A673 (cell line): ENCODE results near the gene GPC6. TPM values are rescaled to one million over a fixed set of nuclear protein-coding genes. Genes with fewer than 3 reads are reported as not detected.

Experiments
- BruUV-seq: library from RNA; stranded (reverse); fragments of 400-500 nt; replicated peaks from 2 replicates; lab custom pipeline; 2021; lab: Mats Ljungman, UMichigan
- CTCF ChIA-PET: fragments of 300-600 bp; sonication (Branson Sonifier 250); formaldehyde crosslinking; loops from one replicate; lab custom pipeline; 2022; ENCODE audit warnings: antibody characterized with exemption; lab: Charles Lee
- POLR2A ChIA-PET: fragments of 300-600 bp; sonication (Branson Sonifier 250); formaldehyde crosslinking; loops from one replicate; lab custom pipeline; 2022; ENCODE audit warnings: antibody characterized with exemption; ENCODE audit not compliant: low non-redundant PET; lab: Charles Lee
- DNase-seq: peaks from one replicate; pipeline ENCODE4 v3.0.0-alpha.2; 2015; ENCODE audit warnings: low spot score
- H3K27ac ChIP-seq: fragments of 200-600 bp; sonication (generic); 2 replicates; pipeline ENCODE4 v1.5.1; 2016; ENCODE audit warnings: mixed run types, low read depth, mild to moderate bottlenecking, mixed read lengths, antibody characterized with exemption, low read length; ENCODE audit not compliant: poor library complexity, severe bottlenecking
- H3K27me3 ChIP-seq: fragments of 200-600 bp; sonication (generic); replicated peaks from 2 replicates; pipeline ENCODE4 v1.6.1; 2017; ENCODE audit warnings: mixed run types, low read depth, mild to moderate bottlenecking, mixed read lengths, antibody characterized with exemption, low read length; ENCODE audit not compliant: insufficient read depth, poor library complexity
- H3K36me3 ChIP-seq: fragments of 200-600 bp; sonication (generic); 2 replicates; pipeline ENCODE4 v1.6.1; 2016; ENCODE audit warnings: mixed run types, mild to moderate bottlenecking, mixed read lengths, antibody characterized with exemption, low read length; ENCODE audit not compliant: insufficient read depth, poor library complexity, severe bottlenecking
- H3K4me1 ChIP-seq: fragments of 200-600 bp; sonication (generic); 2 replicates; pipeline ENCODE4 v1.6.1; 2017; ENCODE audit warnings: mixed run types, mild to moderate bottlenecking, mixed read lengths, antibody characterized with exemption, low read length; ENCODE audit not compliant: insufficient read depth, poor library complexity, severe bottlenecking
- H3K4me3 ChIP-seq: fragments of 200-600 bp; sonication (generic); 2 replicates; pipeline ENCODE4 v1.5.1; 2016; ENCODE audit warnings: low read depth, mixed run types, mild to moderate bottlenecking, mixed read lengths, low read length; ENCODE audit not compliant: poor library complexity, severe bottlenecking
- H3K9me3 ChIP-seq: fragments of 200-600 bp; sonication (generic); 2 replicates; pipeline ENCODE4 v1.6.1; 2016; ENCODE audit warnings: mixed run types, low read depth, mild to moderate bottlenecking, mixed read lengths, antibody characterized with exemption, low read length; ENCODE audit not compliant: poor library complexity, severe bottlenecking
- CTCF ChIP-seq: fragments of 300-800, 200-600 bp; sonication (generic); conservative IDR thresholded peaks from 2 replicates; pipeline ENCODE4 v1.5.1; 2017; ENCODE audit warnings: low read depth, mild to moderate bottlenecking, antibody characterized with exemption, low read length, moderate library complexity, mixed read lengths
- EZH2 ChIP-seq: fragments of 200-600 bp; sonication (generic); IDR thresholded peaks from 2 replicates; pipeline ENCODE4 v1.6.1; 2017; ENCODE audit warnings: borderline replicate concordance, low read depth, mild to moderate bottlenecking, mixed read lengths, antibody characterized with exemption, low read length; ENCODE audit not compliant: poor library complexity, severe bottlenecking
- intact Hi-C: fragments of 100-400 bp; cut with micrococcal nuclease; formaldehyde crosslinking; loops from one replicate; pipeline ENCODE4 v1.10.0; 2022; ENCODE audit not compliant: unreplicated experiment
- total RNA-seq: library from RNA; stranded (reverse); gene quantifications from 2 replicates; pipeline ENCODE4 v1.2.3, GENCODE V29; 2021

Gene GPC6
- total RNA-seq, 1 experiment from 2014 or later: 23.3 TPM

- DNase-seq: no peak
- POLR2A ChIA-PET: no interaction called here
- no peaks in the 10 kb centered on the region for H3K27me3 ChIP-seq
- no peaks in the 10 kb centered on the region for H3K9me3 ChIP-seq
- intact Hi-C loops: no loop called here
- no peaks in the 10 kb centered on the region for H3K36me3 ChIP-seq
- H3K4me3 ChIP-seq: no peak overlapping the region
- no peak overlapping the region for H3K27ac ChIP-seq
- no TSS peak for BruUV-seq
- TF ChIP-seq CTCF (no peak), EZH2 (no peak)
- peaks cover 24% of the 10 kb centered on the region for H3K4me1 ChIP-seq
- CTCF ChIA-PET: no interaction called here
Measured at GRCh38 chr13:93775507-93776108, 549.0 kb downstream of the GPC6 start.

GRCh38 chr13:93776936-93777335, 550.3 kb downstream of the GPC6 start:
- no peaks in the 10 kb centered on the region for H3K27me3 ChIP-seq
- no peak for DNase-seq
- intact Hi-C loops: no loop called here
- CTCF ChIA-PET: no interaction called here
- no TSS peak for BruUV-seq
- H3K4me3 ChIP-seq: no peak overlapping the region
- no peaks in the 10 kb centered on the region for H3K36me3 ChIP-seq
- TF ChIP-seq CTCF: no peak
- no peak for TF ChIP-seq EZH2
- H3K4me1 ChIP-seq: peaks cover 11% of the 10 kb centered on the region
- H3K9me3 ChIP-seq: no peaks in the 10 kb centered on the region
- POLR2A ChIA-PET: no interaction called here
- H3K27ac ChIP-seq: no peak overlapping the region

GRCh38 chr13:93777504-93777903, 550.9 kb downstream of the GPC6 start:
- Histone ChIP-seq H3K4me3 (no peak overlapping the region), H3K27ac (no peak overlapping the region), H3K27me3 (no peaks in the 10 kb centered on the region), H3K4me1 (peaks cover 10% of the 10 kb centered on the region), H3K36me3 (no peaks in the 10 kb centered on the region), H3K9me3 (no peaks in the 10 kb centered on the region)
- CTCF ChIA-PET: no interaction called here
- DNase-seq: no peak
- POLR2A ChIA-PET: no interaction called here
- intact Hi-C loops: no loop called here
- BruUV-seq: no TSS peak
- TF ChIP-seq EZH2 (no peak), CTCF (no peak)
